Testis (tissue), 5 donors: ENCODE data around the gene TAS1R1. TPM values are rescaled to one million over a fixed set of nuclear protein-coding genes. Genes with fewer than 3 reads are reported as not detected.
A peak's percentile ranks its signal among the peaks of the same experiment; 100 is the strongest.

Experiments used
- DNase-seq: peaks from one replicate; pipeline ENCODE4 v3.0.0-alpha.2; 2019
- H3K27ac ChIP-seq, 2 donors: fragments of 200-600 bp; sonication (generic); one replicate each; pipeline ENCODE4 v1.5.1; 2019
- H3K27me3 ChIP-seq: fragments of 200-600 bp; sonication (generic); one replicate; pipeline ENCODE4 v1.5.1; 2019
- H3K36me3 ChIP-seq: fragments of 200-600 bp; sonication (generic); one replicate; pipeline ENCODE4 v1.5.1; 2017; ENCODE audit warnings: low read depth; ENCODE audit errors: missing control alignments
- H3K4me1 ChIP-seq: fragments of 200-600 bp; sonication (generic); one replicate; pipeline ENCODE4 v1.5.1; 2019
- H3K4me3 ChIP-seq, 2 donors: fragments of 200-600 bp; sonication (generic); one replicate each; pipeline ENCODE4 v1.5.1; 2017 to 2019
- H3K9me3 ChIP-seq: fragments of 200-600 bp; sonication (generic); one replicate; pipeline ENCODE4 v1.5.1; 2017
- CTCF ChIP-seq, 3 experiments: fragments of 450-650 bp in 2 of 3; fragments of 200-600 bp in 1 of 3; sonication (generic) in 1 of 3; IDR thresholded peaks; one replicate each; pipeline ENCODE4 v1.5.1; 2016 to 2019; ENCODE audit warnings: antibody characterized with exemption in 3 of 3, mild to moderate bottlenecking in 2 of 3, moderate library complexity in 1 of 3
- POLR2A ChIP-seq: fragments of 450-650 bp; IDR thresholded peaks from one replicate; pipeline ENCODE4 v1.6.1; 2017; ENCODE audit warnings: antibody characterized with exemption, mild to moderate bottlenecking, moderate library complexity
- WGBS, 2 donors: methylation state at CpG; one replicate each; pipeline ENCODE4 v1.1.5; 2018; 5-methylcytosine and 5-hydroxymethylcytosine counted together
- intact Hi-C: fragments of 100-400 bp; cut with DNase I; formaldehyde crosslinking; loops from one replicate; pipeline ENCODE4 v1.15.1; 2023; ENCODE audit warnings: low total_unique reads
- long read RNA-seq, 2 donors: transcript quantifications; one replicate each; lab custom pipeline, GENCODE V29; 2026
- polyA plus RNA-seq: library from polyadenylated mRNA; stranded (reverse); fragments of 350-450 nt; fragmentation: Illumina TruSeq; extraction: RNeasy Lipid Tissue Mini Kit (QIAGEN cat#74804); gene quantifications from one replicate; pipeline ENCODE4 v1.2.3, GENCODE V29; 2014; ENCODE audit warnings: low read depth, low replicate concordance; ENCODE audit not compliant: insufficient read depth
- total RNA-seq, 2 donors: library from RNA; depleted of rRNA; stranded (reverse); fragments of >200 nt; gene quantifications; one replicate each; pipeline ENCODE4 v1.2.3, GENCODE V29; 2016

The TAS1R1 gene
- total RNA-seq: 1 to 10 TPM; 5.3 to 5.6 TPM
- 5.1 TPM for polyA plus RNA-seq
- long read RNA-seq, donor 1: 0 reads
- long read RNA-seq, donor 2: 0 reads

- no peaks in the 10 kb centered on the region for H3K9me3 ChIP-seq
- DNase-seq: peak; percentile 70
- no peak for TF ChIP-seq CTCF (IDR thresholded peaks at IDR 0.05)
- TF ChIP-seq POLR2A: no peak
- WGBS, 2 donors: 48 to 61% methylated on average over 6 to 19 of the region's 19 CpGs
- no peaks in the 10 kb centered on the region for H3K27me3 ChIP-seq
- peak within 1 kb of the TSS; percentile 96 to 97 for H3K4me3 ChIP-seq
- H3K4me1 ChIP-seq: peaks cover 21% of the 10 kb centered on the region
- H3K27ac ChIP-seq: peak within 1 kb of the TSS; percentile 74 to 77
- intact Hi-C loops: no loop called here
- H3K36me3 ChIP-seq: no peaks in the 10 kb centered on the region
Observed at GRCh38 chr1:6554907-6555778, at the start of gene TAS1R1. Gene TAS1R1, plus strand, starts transcription at chr1:6555307. Its CDS starts 67 bp downstream, at chr1:6555374.

GRCh38 chr1:6505367-6506209 is 49.5 kb upstream of the TAS1R1 start:
- no peaks in the 10 kb centered on the region for H3K36me3 ChIP-seq
- H3K27ac ChIP-seq: no peak overlapping the region
- no peaks in the 10 kb centered on the region for H3K9me3 ChIP-seq
- no peak overlapping the region for H3K4me3 ChIP-seq
- H3K27me3 ChIP-seq: no peaks in the 10 kb centered on the region
- peaks cover 29% of the 10 kb centered on the region for H3K4me1 ChIP-seq
- WGBS, 2 donors: 91 to 96% methylated on average over 8 to 24 of the region's 31 CpGs
- intact Hi-C loops: no loop called here
- TF ChIP-seq CTCF (IDR thresholded peaks at IDR 0.05) (no peak), POLR2A (no peak)
- DNase-seq: no peak

- Histone ChIP-seq H3K36me3 (no peaks in the 10 kb centered on the region), H3K27ac (no peak overlapping the region), H3K27me3 (no peaks in the 10 kb centered on the region), H3K9me3 (no peaks in the 10 kb centered on the region), H3K4me3 (no peak overlapping the region), H3K4me1 (peaks cover 22% of the 10 kb centered on the region)
- WGBS, 2 donors: 87 to 90% methylated on average over 22 to 31 of the region's 31 CpGs
- TF ChIP-seq POLR2A (no peak), CTCF (IDR thresholded peaks at IDR 0.05) (no peak)
- intact Hi-C loops: no loop called here
- no peak for DNase-seq
Observed at GRCh38 chr1:6506210-6507036, 48.7 kb upstream of the TAS1R1 start.

- intact Hi-C loops: no loop called here
- H3K36me3 ChIP-seq: no peaks in the 10 kb centered on the region
- no peak for DNase-seq
- no peak overlapping the region for H3K27ac ChIP-seq
- H3K9me3 ChIP-seq: no peaks in the 10 kb centered on the region
- H3K4me1 ChIP-seq: peaks cover 16% of the 10 kb centered on the region
- no peaks in the 10 kb centered on the region for H3K27me3 ChIP-seq
- H3K4me3 ChIP-seq: no peak overlapping the region
- 84 to 86% methylated on average over 6 to 7 of the region's 7 CpGs for WGBS, 2 donors
- TF ChIP-seq CTCF (IDR thresholded peaks at IDR 0.05): no peak
- TF ChIP-seq POLR2A: no peak
Observed at GRCh38 chr1:6507037-6507428, 48.1 kb upstream of the TAS1R1 start.
